ENCODE data around the gene PPIP5K1. TPM values are rescaled to one million over a fixed set of nuclear protein-coding genes. Genes with fewer than 3 reads are reported as not detected.
"Not testable (repeated sequence)": the region's sequence is repeated elsewhere in the genome, so short reads cannot be mapped to it uniquely, and the experiment has no call there.

Gene PPIP5K1
- total RNA-seq (10 to 100 TPM; 19.3 to 37.3 (median 27.9) TPM), polyA plus RNA-seq (10 to 100 TPM in 1 of 3 donors, 1 to 10 TPM in 2; 4.5 to 14.2 (median 5.2) TPM)
- long read RNA-seq, donor 1, partial matches to known transcripts = 4 of 9 reads
- long read RNA-seq, donor 1, other reads (novel, unspliced or antisense) = 5 of 9 reads
- long read RNA-seq, donor 2, partial matches to known transcripts = 0 of 10 reads
- long read RNA-seq, donor 2, other reads (novel, unspliced or antisense) = 10 of 10 reads

DNA sequence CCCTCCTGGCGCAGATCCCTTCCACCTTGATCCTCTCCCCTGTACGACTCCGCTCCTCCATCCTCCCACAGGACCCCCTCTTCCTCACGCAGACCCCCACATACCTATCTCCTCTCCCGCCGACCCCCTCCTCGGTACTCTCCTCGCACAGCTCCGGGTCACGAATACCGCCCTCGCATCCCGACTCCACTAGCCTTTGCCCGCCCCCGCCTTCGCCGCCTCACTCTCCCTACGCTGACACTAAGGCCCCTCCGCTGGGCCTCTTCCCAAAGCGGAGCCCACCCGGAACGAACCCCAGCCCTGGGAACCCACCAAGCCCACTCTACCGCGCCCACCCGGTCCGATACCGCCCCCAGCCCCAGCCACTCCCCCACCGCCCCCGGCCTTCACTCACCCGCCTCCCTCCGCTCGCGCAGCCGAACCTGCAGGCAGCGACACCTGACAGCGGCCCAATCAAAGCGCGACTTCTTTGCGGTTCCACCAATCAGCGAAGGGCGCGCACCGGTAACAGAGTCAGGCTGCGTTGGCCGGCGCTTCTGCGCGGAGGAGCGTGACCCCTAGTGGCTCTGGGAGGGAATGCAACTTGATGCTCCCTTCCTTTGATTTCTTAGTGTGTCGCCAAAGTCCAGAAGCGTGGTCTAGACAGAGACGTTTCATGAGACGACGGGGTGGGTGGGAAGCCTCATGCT, at the start of gene PPIP5K1:
PPIP5K1 (minus strand) TSS at position 431 of the 689 bp plus-strand sequence. CDS start 5,704 bp downstream, outside the sequence.
- WGBS, 3 donors = no CpG with 5 or more reads among the region's 54 CpGs

DNA sequence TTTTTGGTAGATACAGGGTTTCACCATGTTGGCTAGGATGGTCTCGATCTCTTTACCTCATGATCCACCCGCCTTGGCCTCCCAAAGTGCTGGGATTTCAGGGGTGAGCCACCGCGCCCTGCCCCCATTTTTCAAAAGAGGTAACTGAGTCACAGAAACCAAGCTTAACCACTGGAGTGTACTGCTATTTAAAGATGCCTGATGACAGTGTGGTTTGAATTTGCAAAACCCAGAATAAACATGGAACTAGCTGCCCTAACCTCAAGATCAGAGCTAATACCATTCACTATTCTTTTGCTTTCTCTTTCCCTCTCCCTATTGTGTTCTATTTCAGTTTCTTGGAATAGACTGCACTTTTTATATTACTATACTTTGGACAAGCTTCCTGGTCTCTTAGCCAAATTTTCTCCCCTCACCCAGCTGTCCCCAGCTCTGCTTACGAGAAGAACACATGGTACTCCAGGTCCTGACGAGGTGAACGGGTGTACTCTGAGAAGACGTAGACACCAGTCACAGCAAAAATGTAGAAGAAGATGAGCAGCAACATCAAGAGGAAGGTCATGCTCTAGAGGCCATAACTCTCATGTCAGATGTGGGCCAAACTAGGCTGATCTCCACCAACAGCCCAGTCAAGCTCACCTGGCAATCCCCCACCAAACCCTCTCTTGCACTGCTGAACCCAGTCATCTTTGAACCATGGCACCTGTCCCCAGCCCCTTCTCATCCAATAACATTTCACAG, 48.6 kb upstream of the PPIP5K1 start:
- H3K9me3 ChIP-seq; intact Hi-C loops (cut with DNase I): not testable (repeated sequence)

More for the DNA sequence above, at the start of gene PPIP5K1:
- DNase-seq; H3K36me3 ChIP-seq (ENCODE audit: insufficient read depth in 1 of 2, low read depth in 1 of 2); H3K27me3 ChIP-seq (ENCODE audit: insufficient read depth in 3 of 3, low read length in 2 of 3); H3K4me3 ChIP-seq; H3K9me3 ChIP-seq; intact Hi-C loops (cut with DNase I); H3K4me1 ChIP-seq; H3K27ac ChIP-seq: not testable (repeated sequence)
- peak; percentile 99 to 100 (median 99) for ATAC-seq

DNA sequence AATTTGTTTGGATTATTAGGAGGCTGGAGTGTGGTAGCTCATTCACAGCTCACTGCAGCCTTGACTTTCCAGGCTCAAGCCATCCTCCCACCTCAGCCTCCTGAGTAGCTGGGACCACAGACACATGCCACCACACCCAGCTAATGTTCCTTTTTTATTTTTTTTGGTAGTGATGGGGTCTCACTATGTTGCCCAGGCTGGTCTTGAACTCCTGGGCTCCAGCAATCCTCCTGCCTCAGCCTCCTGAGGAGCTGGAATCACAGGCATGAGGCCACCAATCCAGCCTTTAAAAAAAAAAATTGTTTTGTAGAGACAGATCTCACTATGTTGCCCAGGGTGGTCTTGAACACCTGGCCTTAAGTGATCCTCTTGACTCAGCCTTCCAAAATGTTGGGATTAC, 36.9 kb upstream of the PPIP5K1 start:
- intact Hi-C loops (cut with DNase I); ATAC-seq; H3K4me1 ChIP-seq; H3K9me3 ChIP-seq; H3K27ac ChIP-seq; H3K4me3 ChIP-seq; H3K36me3 ChIP-seq (ENCODE audit: insufficient read depth in 1 of 2, low read depth in 1 of 2); H3K27me3 ChIP-seq (ENCODE audit: insufficient read depth in 3 of 3, low read length in 2 of 3); DNase-seq: not testable (repeated sequence)

More for the DNA sequence above, 48.6 kb upstream of the PPIP5K1 start:
- H3K4me1 ChIP-seq; H3K27me3 ChIP-seq (ENCODE audit: insufficient read depth in 3 of 3, low read length in 2 of 3); ATAC-seq; H3K27ac ChIP-seq; H3K36me3 ChIP-seq (ENCODE audit: insufficient read depth in 1 of 2, low read depth in 1 of 2); H3K4me3 ChIP-seq; DNase-seq: not testable (repeated sequence)
- WGBS, 3 donors = 76 to 85% (median 81%) methylated on average over 8 of the region's 8 CpGs

DNA sequence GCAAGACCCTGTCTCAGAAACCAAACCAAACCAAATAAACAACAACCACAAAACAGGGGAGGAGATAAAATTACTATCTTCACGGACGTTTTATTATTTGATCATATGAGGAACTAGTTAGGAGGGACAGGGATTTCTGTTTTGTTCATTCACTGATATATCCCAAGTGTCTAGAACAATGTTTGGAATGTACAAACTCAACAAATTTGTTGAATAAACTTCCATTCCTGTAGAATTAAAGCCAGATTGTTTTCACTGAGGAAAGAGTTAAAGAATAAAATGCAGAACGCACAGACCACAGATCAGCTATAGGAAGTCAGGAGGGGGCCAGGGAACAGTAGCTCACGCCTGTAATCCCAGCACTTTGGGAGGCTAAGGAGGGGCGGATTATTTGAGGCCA, 35.1 kb upstream of the PPIP5K1 start:
- Histone ChIP-seq H3K4me1 (no peaks in the 10 kb centered on the region), H3K36me3 (ENCODE audit: insufficient read depth in 1 of 2, low read depth in 1 of 2) (no peaks in the 10 kb centered on the region), H3K4me3 (no peak overlapping the region), H3K27ac (no peak overlapping the region), H3K27me3 (ENCODE audit: insufficient read depth in 3 of 3, low read length in 2 of 3) (peaks cover 0 to 8% (median 0%) of the 10 kb centered on the region in 3 donors), H3K9me3 (no peaks in the 10 kb centered on the region)
- no peak for ATAC-seq
- DNase-seq = no peak
- TF ChIP-seq, protein P1, sequence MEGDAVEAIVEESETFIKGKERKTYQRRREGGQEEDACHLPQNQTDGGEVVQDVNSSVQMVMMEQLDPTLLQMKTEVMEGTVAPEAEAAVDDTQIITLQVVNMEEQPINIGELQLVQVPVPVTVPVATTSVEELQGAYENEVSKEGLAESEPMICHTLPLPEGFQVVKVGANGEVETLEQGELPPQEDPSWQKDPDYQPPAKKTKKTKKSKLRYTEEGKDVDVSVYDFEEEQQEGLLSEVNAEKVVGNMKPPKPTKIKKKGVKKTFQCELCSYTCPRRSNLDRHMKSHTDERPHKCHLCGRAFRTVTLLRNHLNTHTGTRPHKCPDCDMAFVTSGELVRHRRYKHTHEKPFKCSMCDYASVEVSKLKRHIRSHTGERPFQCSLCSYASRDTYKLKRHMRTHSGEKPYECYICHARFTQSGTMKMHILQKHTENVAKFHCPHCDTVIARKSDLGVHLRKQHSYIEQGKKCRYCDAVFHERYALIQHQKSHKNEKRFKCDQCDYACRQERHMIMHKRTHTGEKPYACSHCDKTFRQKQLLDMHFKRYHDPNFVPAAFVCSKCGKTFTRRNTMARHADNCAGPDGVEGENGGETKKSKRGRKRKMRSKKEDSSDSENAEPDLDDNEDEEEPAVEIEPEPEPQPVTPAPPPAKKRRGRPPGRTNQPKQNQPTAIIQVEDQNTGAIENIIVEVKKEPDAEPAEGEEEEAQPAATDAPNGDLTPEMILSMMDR (IDR thresholded peaks at IDR 0.05) = no peak
- intact Hi-C loops (cut with DNase I) = no loop called here
- WGBS, 3 donors = 20 to 23% (median 22%) methylated on average over 5 of the region's 5 CpGs

DNA sequence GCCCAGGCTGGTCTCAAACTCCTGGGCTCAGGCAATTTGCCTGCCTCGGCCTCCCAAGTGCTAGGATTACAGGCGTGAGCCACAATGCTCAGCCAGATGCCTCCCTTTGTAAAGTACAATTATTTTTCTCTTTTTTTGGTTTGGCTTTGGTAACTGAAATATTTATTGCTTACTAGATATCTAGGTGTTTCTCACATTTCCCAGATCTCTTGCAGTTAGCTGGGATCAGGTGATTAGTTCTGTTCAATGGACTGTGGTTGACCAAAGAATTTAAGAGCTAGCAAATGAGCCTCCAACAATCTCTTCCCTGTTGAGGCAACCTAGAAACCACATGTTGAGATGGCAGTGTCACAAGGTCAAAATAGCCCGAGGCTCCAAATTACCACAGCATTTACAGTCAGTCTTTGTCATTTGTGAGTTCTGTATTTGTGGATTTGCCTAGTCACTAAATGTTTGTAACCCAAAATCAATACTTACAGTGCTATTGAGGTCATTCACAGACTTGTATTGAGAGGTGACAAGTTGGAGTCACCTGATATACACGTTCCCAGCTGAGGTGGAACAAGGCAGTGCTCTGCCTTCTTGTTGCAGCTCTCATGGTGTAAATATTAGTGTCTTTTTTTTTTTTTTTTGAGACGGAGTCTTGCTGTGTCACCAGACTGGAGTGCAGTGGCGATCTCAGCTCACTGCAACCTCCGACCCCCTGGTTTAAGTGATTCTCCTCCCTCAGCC, 32.2 kb upstream of the PPIP5K1 start:
- H3K27me3 ChIP-seq (ENCODE audit: insufficient read depth in 3 of 3, low read length in 2 of 3) = peaks cover 0 to 13% (median 3%) of the 10 kb centered on the region in 3 donors
- intact Hi-C loops (cut with DNase I); H3K4me3 ChIP-seq; H3K4me1 ChIP-seq; H3K36me3 ChIP-seq (ENCODE audit: insufficient read depth in 1 of 2, low read depth in 1 of 2); ATAC-seq; H3K9me3 ChIP-seq; H3K27ac ChIP-seq; DNase-seq: not testable (repeated sequence)
- 56 to 59% (median 56%) methylated on average over 4 to 5 of the region's 7 CpGs for WGBS, 3 donors

DNA sequence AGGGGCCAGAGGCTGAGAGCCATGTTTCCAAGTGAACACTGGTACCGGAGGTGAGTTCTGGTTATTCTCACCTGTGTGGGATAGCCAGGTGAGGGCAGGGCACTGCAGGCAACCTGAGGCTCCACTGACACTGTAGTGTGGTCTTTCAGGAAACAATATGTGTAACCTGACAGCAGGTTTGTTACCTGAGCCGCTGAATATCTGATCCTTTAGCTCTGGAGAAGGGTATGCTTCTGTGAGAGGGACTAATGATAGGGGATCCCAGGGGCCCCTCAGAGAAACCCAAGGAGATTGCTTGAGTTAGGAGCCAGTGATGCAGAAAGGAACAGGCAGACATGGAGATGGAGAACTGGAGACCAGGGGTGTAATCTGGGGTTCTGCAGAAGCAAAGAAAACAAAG, 28.7 kb upstream of the PPIP5K1 start, which contains the start of gene STRC:
STRC (minus strand) TSS at position 101 of the 400 bp plus-strand sequence; CDS start at position 23, 78 bp downstream.
- DNase-seq; H3K9me3 ChIP-seq; H3K36me3 ChIP-seq (ENCODE audit: insufficient read depth in 1 of 2, low read depth in 1 of 2); ATAC-seq; H3K4me1 ChIP-seq; H3K27ac ChIP-seq; H3K4me3 ChIP-seq; intact Hi-C loops (cut with DNase I): not testable (repeated sequence)
- no CpG with 5 or more reads among the region's 2 CpGs for WGBS, 3 donors
- H3K27me3 ChIP-seq (ENCODE audit: insufficient read depth in 3 of 3, low read length in 2 of 3) = peaks cover 0 to 13% (median 3%) of the 10 kb centered on the region in 3 donors

DNA sequence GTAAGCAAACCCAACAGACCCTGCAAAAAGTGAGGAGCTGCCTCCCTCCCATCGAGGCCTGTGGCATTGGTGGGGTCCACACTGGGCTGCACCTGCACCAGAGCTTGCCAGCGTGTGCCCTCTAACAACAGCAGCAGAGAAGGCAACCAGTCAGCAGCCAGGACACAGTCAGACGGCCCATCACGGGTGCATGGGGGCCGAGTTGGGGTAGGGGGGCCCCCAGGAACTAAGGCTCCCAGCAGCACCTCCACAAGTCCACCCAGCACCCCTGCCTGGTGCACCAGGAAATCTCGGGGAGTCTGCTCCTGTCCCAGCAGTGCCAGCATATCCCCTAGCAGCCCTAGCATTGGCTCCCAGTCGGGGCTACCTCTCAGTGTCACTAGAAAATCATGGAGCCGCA, 27.7 kb upstream of the PPIP5K1 start:
- H3K9me3 ChIP-seq; H3K4me3 ChIP-seq; H3K4me1 ChIP-seq; H3K27ac ChIP-seq; H3K36me3 ChIP-seq (ENCODE audit: insufficient read depth in 1 of 2, low read depth in 1 of 2); ATAC-seq; intact Hi-C loops (cut with DNase I); DNase-seq: not testable (repeated sequence)
- 52 to 64% (median 57%) methylated on average over 3 of the region's 8 CpGs for WGBS, 3 donors
- peaks cover 0 to 13% (median 3%) of the 10 kb centered on the region in 3 donors for H3K27me3 ChIP-seq (ENCODE audit: insufficient read depth in 3 of 3, low read length in 2 of 3)

DNA sequence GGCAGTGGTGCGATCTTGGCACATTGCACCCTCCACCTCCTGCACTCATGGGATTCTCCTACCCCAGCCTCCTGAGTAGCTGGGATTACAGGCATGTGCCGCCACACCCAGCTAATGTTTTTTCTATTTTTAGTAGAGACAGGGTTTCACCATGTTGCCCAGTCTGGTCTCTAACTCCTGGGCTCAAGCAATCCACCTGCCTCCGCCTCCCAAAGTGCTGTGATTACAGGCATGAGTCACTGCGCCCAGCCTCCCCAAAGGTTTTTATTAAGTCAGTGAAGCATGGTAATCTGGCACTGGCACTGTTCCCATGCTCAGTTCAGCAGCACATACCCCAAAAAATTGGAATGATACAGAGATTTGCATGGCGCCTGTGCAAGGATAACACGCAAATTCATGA, 12.2 kb upstream of the PPIP5K1 start:
- DNase-seq = peak in 1 of 2 donors; percentile 54
- intact Hi-C loops (cut with DNase I); H3K4me3 ChIP-seq; H3K36me3 ChIP-seq (ENCODE audit: insufficient read depth in 1 of 2, low read depth in 1 of 2); H3K9me3 ChIP-seq; H3K27ac ChIP-seq; H3K4me1 ChIP-seq: not testable (repeated sequence)
- peaks cover 0 to 14% (median 3%) of the 10 kb centered on the region in 3 donors for H3K27me3 ChIP-seq (ENCODE audit: insufficient read depth in 3 of 3, low read length in 2 of 3)
- ATAC-seq = peak in 3 of 4 donors; percentile 39 to 58 (median 47)
- 23 to 45% (median 32%) methylated on average over 6 of the region's 6 CpGs for WGBS, 3 donors

DNA sequence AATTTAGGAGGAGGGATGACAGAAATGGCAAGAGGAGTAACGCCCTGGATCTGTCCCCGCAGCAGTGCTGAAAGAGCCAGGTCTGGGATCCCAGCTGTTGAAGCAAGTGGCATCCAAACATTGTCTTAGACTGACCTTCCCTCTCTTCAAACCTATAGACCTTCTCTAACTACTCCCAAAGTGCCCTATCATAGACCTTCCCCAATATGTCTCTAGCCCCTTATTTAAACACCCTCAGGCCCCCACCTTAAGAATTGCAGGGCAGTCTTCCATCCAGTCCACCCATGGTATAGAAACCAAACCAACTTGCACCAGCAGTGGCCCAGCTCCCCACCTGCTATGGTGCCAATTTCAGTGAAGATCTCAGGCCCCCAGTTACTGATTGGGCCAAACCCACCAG, 10.2 kb upstream of the PPIP5K1 start:
- intact Hi-C loops (cut with DNase I); H3K27ac ChIP-seq; DNase-seq; H3K4me3 ChIP-seq; H3K36me3 ChIP-seq (ENCODE audit: insufficient read depth in 1 of 2, low read depth in 1 of 2); ATAC-seq; H3K4me1 ChIP-seq; H3K9me3 ChIP-seq: not testable (repeated sequence)
- no CpG with 5 or more reads among the region's 2 CpGs for WGBS, 3 donors
- peaks cover 0 to 14% (median 3%) of the 10 kb centered on the region in 3 donors for H3K27me3 ChIP-seq (ENCODE audit: insufficient read depth in 3 of 3, low read length in 2 of 3)
